A549 treated with Mapracorat at 1 μM for 4 hours (cell line): Measurements from ENCODE around the gene HEMK1. TPM values are rescaled to one million over a fixed set of nuclear protein-coding genes. Genes with fewer than 3 reads are reported as not detected.

Experiments used
- total RNA-seq: library from RNA; stranded (reverse); fragments of 200-300 nt; extraction: Qiagen RNA extraction; gene quantifications from 5 replicates; pipeline ENCODE4 v1.2.3, GENCODE V29; 2022

HEMK1 gene
- total RNA-seq = 4.0 to 7.5 TPM (median 5.8 TPM) in 5 replicates

GRCh38 chr3:50568947-50569749 lies at the start of gene HEMK1:
HEMK1 (plus strand) TSS chr3:50569522; CDS start chr3:50571105, 1,583 bp downstream.

GRCh38 chr3:50567386-50568167 lies 1.7 kb upstream of the HEMK1 start, which contains the start of gene C3orf18:
C3orf18 (minus strand) TSS chr3:50567747; CDS start chr3:50565699, 2,048 bp downstream.

GRCh38 chr3:50611464-50612233 lies 42.3 kb downstream of the HEMK1 start, which contains the start of gene CISH:
CISH (minus strand) TSS chr3:50611774; CDS start chr3:50611650, 124 bp downstream.

GRCh38 chr3:50617096-50617791 lies 47.9 kb downstream of the HEMK1 start, which contains the start of gene MAPKAPK3:
MAPKAPK3 (plus strand) TSS chr3:50617151; CDS start chr3:50617566, 415 bp downstream.

Other genes with a start within 250 kb of the HEMK1 start
- gene HYAL2, start 246.8 kb upstream of the HEMK1 start, total RNA-seq = 21.2 to 32.4 TPM (median 31.5 TPM) in 5 replicates
- 25.0 to 42.3 TPM (median 40.7 TPM) in 5 replicates for gene TUSC2, start 241.3 kb upstream of the HEMK1 start, total RNA-seq
- 16.1 to 20.9 TPM (median 20.4 TPM) in 5 replicates for gene RASSF1, start 228.7 kb upstream of the HEMK1 start, total RNA-seq
- 1.1 to 1.3 TPM (median 1.2 TPM) in 5 replicates for gene ZMYND10, start 223.8 kb upstream of the HEMK1 start, total RNA-seq
- 12.4 to 14.6 TPM (median 13.9 TPM) in 5 replicates for gene NPRL2, start 218.7 kb upstream of the HEMK1 start, total RNA-seq
- 14.1 to 20.6 TPM (median 20.1 TPM) in 5 replicates for gene CYB561D2, start 218.7 kb upstream of the HEMK1 start, total RNA-seq
- 35.5 to 49.0 TPM (median 48.1 TPM) in 5 replicates for gene TMEM115, start 210.0 kb upstream of the HEMK1 start, total RNA-seq
- gene CACNA2D2, start 65.9 kb upstream of the HEMK1 start, total RNA-seq = 0.50 to 0.79 TPM (median 0.72 TPM) in 5 replicates
- 2.1 to 3.0 TPM (median 2.3 TPM) in 5 replicates for gene C3orf18, start 1.8 kb upstream of the HEMK1 start, total RNA-seq
- gene CISH, start 42.3 kb downstream of the HEMK1 start, total RNA-seq = 0.32 to 0.79 TPM (median 0.57 TPM) in 5 replicates
- gene MAPKAPK3, start 47.6 kb downstream of the HEMK1 start, total RNA-seq = 24.2 to 28.7 TPM (median 28.3 TPM) in 5 replicates
- 0.34 to 0.45 TPM (median 0.37 TPM) in 5 replicates for gene DOCK3, start 105.4 kb downstream of the HEMK1 start, total RNA-seq